Measurements from ENCODE around the gene GRM8. TPM values are rescaled to one million over a fixed set of nuclear protein-coding genes. Genes with fewer than 3 reads are reported as not detected.
A peak's percentile ranks its signal among the peaks of the same experiment; 100 is the strongest.

The GRM8 gene
- total and polyA plus RNA-seq, 8 donors = 0.11 to 1.2 (median 0.89) TPM

- 32% methylated on average over 5 of the region's 5 CpGs for WGBS, 2 donors
These were observed 44.9 kb downstream of the GRM8 start for GRCh38 chr7:127207806-127208205.

GRCh38 chr7:127207230-127207629 lies 45.5 kb downstream of the GRM8 start:
- FAIRE-seq = no peak
- WGBS, 2 donors = 46 to 50% methylated on average over 4 of the region's 4 CpGs
- Histone ChIP-seq H3K4me1 (peaks cover 0 to 18% (median 0%) of the 10 kb centered on the region in 3 donors), H3K27ac (no peak overlapping the region), H3K27me3 (no peaks in the 10 kb centered on the region), H3K4me3 (no peak overlapping the region), H3K9me3 (no peaks in the 10 kb centered on the region), H3K36me3 (no peaks in the 10 kb centered on the region)
- no peak for DNase-seq
- TF ChIP-seq CTCF (IDR thresholded peaks at IDR 0.05) = no peak
- no peak for ATAC-seq
- intact Hi-C loops (cut with DNase I) = no loop called here

More at GRCh38 chr7:127207806-127208205, 44.9 kb downstream of the GRM8 start:
- Histone ChIP-seq H3K27me3 (no peaks in the 10 kb centered on the region), H3K4me3 (no peak overlapping the region), H3K27ac (no peak overlapping the region), H3K36me3 (no peaks in the 10 kb centered on the region), H3K4me1 (peaks cover 0 to 18% (median 0%) of the 10 kb centered on the region in 3 donors), H3K9me3 (no peaks in the 10 kb centered on the region)
- FAIRE-seq = no peak
- ATAC-seq = peak; percentile 46 to 67 (median 56)
- DNase-seq = peak in 1 of 6 donors; percentile 26
- intact Hi-C loops (cut with DNase I) = no loop called here
- TF ChIP-seq CTCF (IDR thresholded peaks at IDR 0.05) = no peak

- Histone ChIP-seq H3K27ac (no peak overlapping the region), H3K36me3 (no peaks in the 10 kb centered on the region), H3K4me1 (no peaks in the 10 kb centered on the region), H3K27me3 (no peaks in the 10 kb centered on the region), H3K4me3 (no peak overlapping the region), H3K9me3 (no peaks in the 10 kb centered on the region)
- no peak for TF ChIP-seq CTCF (IDR thresholded peaks at IDR 0.05)
- DNase-seq (no peak), FAIRE-seq (no peak), ATAC-seq (no peak)
- WGBS, 2 donors = 43 to 61% methylated on average over 2 of the region's 2 CpGs
- intact Hi-C loops (cut with DNase I) = no loop called here
These were observed 58.2 kb downstream of the GRM8 start for GRCh38 chr7:127194571-127194970.

GRCh38 chr7:127189886-127190285 lies 62.9 kb downstream of the GRM8 start:
- FAIRE-seq (no peak), DNase-seq (no peak), ATAC-seq (peak in 1 of 4 donors; percentile 34)
- no peaks in the 10 kb centered on the region for H3K27me3 ChIP-seq
- no peaks in the 10 kb centered on the region for H3K9me3 ChIP-seq
- intact Hi-C loops (cut with DNase I) = no loop called here
- 45 to 46% methylated on average over 3 of the region's 3 CpGs for WGBS, 2 donors
- H3K36me3 ChIP-seq = no peaks in the 10 kb centered on the region
- no peak for TF ChIP-seq CTCF (IDR thresholded peaks at IDR 0.05)
- no peak overlapping the region for H3K4me3 ChIP-seq
- H3K27ac ChIP-seq = no peak overlapping the region
- no peaks in the 10 kb centered on the region for H3K4me1 ChIP-seq

- intact Hi-C loops (cut with DNase I) = no loop called here
- DNase-seq (no peak), FAIRE-seq (no peak), ATAC-seq (peak in 2 of 4 donors; percentile 34 to 53)
- Histone ChIP-seq H3K27me3 (no peaks in the 10 kb centered on the region), H3K4me1 (no peaks in the 10 kb centered on the region), H3K4me3 (no peak overlapping the region), H3K9me3 (no peaks in the 10 kb centered on the region), H3K27ac (no peak overlapping the region), H3K36me3 (no peaks in the 10 kb centered on the region)
- WGBS, 2 donors = 84 to 94% methylated on average over 2 of the region's 2 CpGs
- no peak for TF ChIP-seq CTCF (IDR thresholded peaks at IDR 0.05)
These were observed 63.7 kb downstream of the GRM8 start for GRCh38 chr7:127189074-127189473.
